GM10266 (cell line): Measurements from ENCODE around the gene NPTX2.

Experiments used
- DNase-seq: peaks from one replicate; pipeline ENCODE4 v3.0.0; 2012; ENCODE audit errors: extremely low spot score
- CTCF ChIP-seq: IDR thresholded peaks from 2 replicates; pipeline ENCODE4 v1.5.1; 2012; ENCODE audit warnings: mild to moderate bottlenecking, low read depth; ENCODE audit not compliant: control insufficient read depth, insufficient read depth; ENCODE audit errors: missing control alignments

Gene NPTX2

GRCh38 chr7:98573816-98574215 lies 43.3 kb upstream of the NPTX2 start:
- DNase-seq = no peak
- TF ChIP-seq CTCF = no peak

- TF ChIP-seq CTCF = no peak
- DNase-seq = no peak
These were observed 41.2 kb upstream of the NPTX2 start for GRCh38 chr7:98575878-98576277.

GRCh38 chr7:98584830-98585229 lies 32.3 kb upstream of the NPTX2 start:
- no peak for TF ChIP-seq CTCF
- DNase-seq = no peak

- DNase-seq = no peak
- no peak for TF ChIP-seq CTCF
These were observed 25.2 kb upstream of the NPTX2 start for GRCh38 chr7:98591926-98592325.

- no peak for TF ChIP-seq CTCF
- DNase-seq = no peak
These were observed 22.7 kb upstream of the NPTX2 start for GRCh38 chr7:98594348-98594747.

- no peak for TF ChIP-seq CTCF
These were observed 22.3 kb upstream of the NPTX2 start for GRCh38 chr7:98594787-98595186.

GRCh38 chr7:98598846-98599615 lies 18.1 kb upstream of the NPTX2 start:
- no peak for DNase-seq
- TF ChIP-seq CTCF = no peak

More at GRCh38 chr7:98594787-98595186, 22.3 kb upstream of the NPTX2 start:
- DNase-seq = no peak
